Large intestine (tissue), 3 donors: Measurements from ENCODE around the gene TERC. TPM values are rescaled to one million over a fixed set of nuclear protein-coding genes. Genes with fewer than 3 reads are reported as not detected.

ENCODE experiments used
- DNase-seq, 2 donors: peaks; one replicate each; pipeline versions ENCODE4 v3.0.0 to v3.0.0-alpha.2; 2013
- H3K27ac ChIP-seq: one replicate; pipeline ENCODE4 v1.5.1; 2013; ENCODE audit warnings: low read length
- H3K27me3 ChIP-seq: 2 replicates; pipeline ENCODE4 v1.6.1; 2013; ENCODE audit warnings: low read length; ENCODE audit not compliant: control insufficient read depth, insufficient read depth
- H3K36me3 ChIP-seq: 2 replicates; pipeline ENCODE4 v1.6.1; 2013; ENCODE audit warnings: low read length; ENCODE audit not compliant: control insufficient read depth, insufficient read depth
- H3K4me1 ChIP-seq: one replicate; pipeline ENCODE4 v1.6.1; 2013; ENCODE audit warnings: low read length; ENCODE audit not compliant: control insufficient read depth, insufficient read depth
- H3K4me3 ChIP-seq: one replicate; pipeline ENCODE4 v1.5.1; 2013; ENCODE audit warnings: low read length
- H3K9me3 ChIP-seq: one replicate; pipeline ENCODE4 v1.6.1; 2013; ENCODE audit warnings: mild to moderate bottlenecking, low read depth, low read length, moderate library complexity; ENCODE audit not compliant: control insufficient read depth
- WGBS: methylation state at CpG from one replicate; pipeline ENCODE4 v1.1.5; 2013; ENCODE audit warnings: low lambda C conversion rate; ENCODE audit not compliant: insufficient coverage; 5-methylcytosine and 5-hydroxymethylcytosine counted together
- polyA plus RNA-seq: library from polyadenylated mRNA; unstranded; fragments of 120-200 nt; gene quantifications from one replicate; pipeline ENCODE4 v1.2.1, GENCODE V29; 2013

Gene TERC
- polyA plus RNA-seq, 1 donor = 1.1 TPM

GRCh38 chr3:169771497-169772304 lies 6.8 kb upstream of the TERC start:
- DNase-seq = peak; percentile 73 to 89
- peaks cover 15% of the 10 kb centered on the region for H3K36me3 ChIP-seq
- H3K4me1 ChIP-seq = peaks cover 6% of the 10 kb centered on the region
- H3K27ac ChIP-seq = peak overlapping the region; percentile 99
- peaks cover 7% of the 10 kb centered on the region for H3K9me3 ChIP-seq
- H3K4me3 ChIP-seq = peak overlapping the region; percentile 90
- H3K27me3 ChIP-seq = no peaks in the 10 kb centered on the region
- WGBS = 4% methylated on average over 5 of the region's 27 CpGs

DNA sequence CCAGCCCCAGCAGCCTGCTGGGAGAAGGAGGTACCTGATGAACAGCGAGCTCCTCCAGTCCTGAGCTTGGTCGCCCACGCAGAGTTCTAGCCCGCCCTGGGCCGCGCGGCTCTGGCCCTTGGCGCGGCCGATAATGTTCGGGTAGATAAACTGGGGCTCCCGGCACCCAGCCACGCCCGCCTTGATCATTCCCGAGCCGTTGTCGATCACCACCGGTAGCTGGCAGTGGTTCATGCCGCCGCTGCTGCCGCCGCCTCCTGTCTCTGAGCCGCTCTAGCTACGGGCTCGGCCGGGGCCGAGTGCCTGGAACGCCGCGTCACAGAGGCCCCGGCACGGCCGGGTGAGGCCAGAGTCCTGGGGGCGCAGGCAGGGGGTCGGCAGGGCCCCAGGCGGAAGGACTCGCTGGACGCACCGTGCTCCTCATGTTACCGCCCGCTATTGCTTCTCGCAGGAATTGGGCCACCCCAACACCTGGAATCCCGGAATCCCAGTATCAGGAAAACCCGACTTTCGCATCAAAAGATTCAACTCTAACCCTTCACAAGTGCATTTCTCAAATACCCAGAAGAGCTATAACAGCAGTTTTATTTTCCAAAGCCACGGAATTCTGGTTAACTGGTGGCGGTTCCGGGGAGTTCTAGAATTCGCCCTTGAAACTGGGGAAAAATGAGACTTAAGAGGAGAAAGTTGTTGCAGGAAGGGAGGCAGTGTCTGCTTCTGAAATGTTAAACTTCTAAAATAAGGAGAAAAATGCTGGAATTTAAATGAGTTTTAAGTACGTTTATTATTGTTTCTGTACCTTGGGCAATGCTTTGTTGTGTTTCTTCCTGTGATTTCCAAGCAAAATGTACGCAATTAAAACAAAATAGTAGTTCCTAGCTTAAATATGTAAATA lies 4.7 kb upstream of the TERC start, which contains the start of gene ACTRT3:
ACTRT3 (minus strand) TSS at position 275 of the 895 bp plus-strand sequence; CDS start at position 234, 41 bp downstream.
- H3K4me3 ChIP-seq = peak within 1 kb of the TSS; percentile 62
- H3K27me3 ChIP-seq = no peaks in the 10 kb centered on the region
- peak; percentile 67 to 89 for DNase-seq
- H3K27ac ChIP-seq = peak within 1 kb of the TSS; percentile 84
- H3K4me1 ChIP-seq = peaks cover 3% of the 10 kb centered on the region
- 0% methylated on average over 1 of the region's 51 CpGs for WGBS
- H3K36me3 ChIP-seq = peaks cover 2% of the 10 kb centered on the region
- H3K9me3 ChIP-seq = peaks cover 13% of the 10 kb centered on the region

DNA sequence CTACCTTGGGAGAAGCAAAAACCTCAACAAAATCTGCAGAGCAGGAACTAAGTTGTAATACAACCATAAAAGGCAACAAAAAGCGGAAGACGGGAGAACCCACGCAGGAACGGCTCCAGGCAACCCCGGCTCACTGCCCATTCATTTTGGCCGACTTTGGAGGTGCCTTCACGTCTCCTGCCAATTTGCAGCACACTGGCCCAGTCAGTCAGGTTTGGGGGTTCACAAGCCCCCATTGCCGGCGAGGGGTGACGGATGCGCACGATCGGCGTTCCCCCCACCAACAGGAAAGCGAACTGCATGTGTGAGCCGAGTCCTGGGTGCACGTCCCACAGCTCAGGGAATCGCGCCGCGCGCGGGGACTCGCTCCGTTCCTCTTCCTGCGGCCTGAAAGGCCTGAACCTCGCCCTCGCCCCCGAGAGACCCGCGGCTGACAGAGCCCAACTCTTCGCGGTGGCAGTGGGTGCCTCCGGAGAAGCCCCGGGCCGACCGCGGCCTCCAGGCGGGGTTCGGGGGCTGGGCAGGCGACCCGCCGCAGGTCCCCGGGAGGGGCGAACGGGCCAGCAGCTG lies 463 bp downstream of the TERC start:
- Histone ChIP-seq H3K27ac (peak overlapping the region; percentile 89), H3K4me1 (peaks cover 7% of the 10 kb centered on the region), H3K9me3 (peaks cover 16% of the 10 kb centered on the region), H3K36me3 (no peaks in the 10 kb centered on the region), H3K4me3 (peak overlapping the region; percentile 82), H3K27me3 (no peaks in the 10 kb centered on the region)
- no CpG with 5 or more reads among the region's 46 CpGs for WGBS
- DNase-seq = peak; percentile 27 to 81

DNA sequence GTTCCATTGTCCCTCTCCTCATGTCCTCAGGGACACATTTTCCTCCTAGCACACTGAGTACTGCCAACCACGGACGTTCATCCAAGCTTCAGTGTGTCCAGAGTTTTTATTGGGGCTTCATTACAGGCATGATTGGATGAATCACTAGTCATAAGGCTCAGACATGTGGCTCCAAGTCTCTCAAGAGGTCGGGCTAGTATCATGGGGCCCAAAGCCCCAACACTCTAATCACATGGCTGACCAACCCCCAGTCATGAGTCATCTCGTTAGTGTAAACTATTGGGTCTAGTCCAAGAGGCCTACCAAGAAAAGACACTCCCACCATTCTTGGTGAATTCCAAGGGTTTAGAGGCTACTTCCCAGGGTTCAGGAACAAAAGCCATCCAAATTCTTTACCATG lies 4.4 kb downstream of the TERC start:
- Histone ChIP-seq H3K36me3 (no peaks in the 10 kb centered on the region), H3K27ac (no peak overlapping the region), H3K4me3 (no peak overlapping the region), H3K9me3 (peaks cover 5% of the 10 kb centered on the region), H3K27me3 (no peaks in the 10 kb centered on the region), H3K4me1 (peaks cover 7% of the 10 kb centered on the region)
- WGBS = no CpG with 5 or more reads among the region's 4 CpGs
- peak in 1 of 2 donors; percentile 53 for DNase-seq

DNA sequence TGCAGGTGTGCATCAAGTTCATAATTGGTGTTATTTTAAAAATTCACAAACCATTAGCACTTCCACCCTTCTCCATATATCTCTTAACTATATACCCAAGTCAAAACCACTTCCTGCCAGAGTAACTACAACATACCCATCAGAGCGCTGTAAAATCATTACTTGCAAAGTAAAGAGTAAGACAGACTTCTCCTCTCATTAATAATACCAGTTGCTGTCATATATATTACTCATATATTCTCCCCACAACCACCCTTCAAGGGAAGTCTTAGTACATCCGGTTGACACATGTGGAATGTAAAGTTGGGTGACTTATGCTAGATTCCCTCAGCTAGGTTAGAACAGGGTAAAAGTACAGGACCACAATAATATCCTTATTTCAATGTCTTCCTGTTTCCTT lies 5.6 kb downstream of the TERC start:
- Histone ChIP-seq H3K36me3 (no peaks in the 10 kb centered on the region), H3K4me1 (peaks cover 9% of the 10 kb centered on the region), H3K4me3 (no peak overlapping the region), H3K9me3 (peaks cover 3% of the 10 kb centered on the region), H3K27me3 (no peaks in the 10 kb centered on the region), H3K27ac (no peak overlapping the region)
- WGBS = no CpG with 5 or more reads among the region's 2 CpGs
- DNase-seq = no peak

- H3K4me1 ChIP-seq = peaks cover 3% of the 10 kb centered on the region
- H3K27me3 ChIP-seq = no peaks in the 10 kb centered on the region
- no peak overlapping the region for H3K27ac ChIP-seq
- WGBS = 50% methylated on average over 3 of the region's 5 CpGs
- H3K36me3 ChIP-seq = no peaks in the 10 kb centered on the region
- H3K4me3 ChIP-seq = no peak overlapping the region
- peaks cover 3% of the 10 kb centered on the region for H3K9me3 ChIP-seq
- no peak for DNase-seq
Measured at GRCh38 chr3:169758359-169758994, 6.4 kb downstream of the TERC start.

GRCh38 chr3:169755488-169755887 lies 9.4 kb downstream of the TERC start:
- Histone ChIP-seq H3K4me1 (peaks cover 3% of the 10 kb centered on the region), H3K27ac (no peak overlapping the region), H3K27me3 (no peaks in the 10 kb centered on the region), H3K36me3 (no peaks in the 10 kb centered on the region), H3K4me3 (no peak overlapping the region), H3K9me3 (no peaks in the 10 kb centered on the region)
- DNase-seq = no peak
- WGBS = 100% methylated on average over 1 of the region's 2 CpGs

DNA sequence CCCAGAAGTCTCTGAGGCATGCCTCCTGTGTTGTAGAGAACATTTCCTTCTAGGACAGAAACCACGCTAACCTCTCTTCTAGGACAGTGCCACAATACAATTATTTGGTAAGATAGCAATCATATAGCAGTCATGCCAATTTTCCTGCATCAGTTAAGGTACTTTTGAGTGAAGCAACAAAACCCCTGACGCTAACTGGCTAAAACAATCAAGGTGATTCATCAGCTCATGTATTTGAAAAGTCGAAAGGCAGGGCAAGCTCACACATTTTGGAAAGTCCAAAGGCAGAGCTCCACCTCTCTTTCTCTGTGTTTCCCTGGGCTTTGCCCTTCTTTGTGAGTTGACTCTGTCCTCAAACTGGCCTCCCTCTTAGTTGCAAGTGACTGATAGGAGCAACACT lies 10.1 kb downstream of the TERC start:
- Histone ChIP-seq H3K4me3 (no peak overlapping the region), H3K27me3 (no peaks in the 10 kb centered on the region), H3K9me3 (no peaks in the 10 kb centered on the region), H3K27ac (no peak overlapping the region), H3K36me3 (no peaks in the 10 kb centered on the region), H3K4me1 (peaks cover 3% of the 10 kb centered on the region)
- WGBS = no CpG with 5 or more reads among the region's 3 CpGs
- DNase-seq = no peak

DNA sequence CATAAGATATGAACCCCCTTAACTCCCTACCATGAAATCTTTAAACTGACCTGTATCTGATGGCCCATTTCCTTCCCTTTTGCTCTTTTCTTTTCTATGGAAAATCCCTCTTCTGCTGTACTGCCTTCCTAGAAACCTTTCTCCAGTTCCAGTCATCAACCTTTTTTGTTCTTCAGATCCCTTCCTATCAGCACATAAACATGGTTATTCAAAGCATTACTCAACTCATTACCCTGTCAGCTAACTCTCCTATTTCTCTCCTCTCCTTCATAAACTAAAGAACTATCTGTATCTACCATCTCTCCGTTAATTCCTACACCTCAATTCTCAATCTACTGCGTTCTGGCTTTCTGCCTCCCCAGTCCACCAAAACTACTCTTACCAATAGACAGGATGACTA lies 13.0 kb downstream of the TERC start:
- H3K36me3 ChIP-seq = no peaks in the 10 kb centered on the region
- no peaks in the 10 kb centered on the region for H3K9me3 ChIP-seq
- DNase-seq = no peak
- H3K27ac ChIP-seq = no peak overlapping the region
- WGBS = 73% methylated on average over 2 of the region's 2 CpGs
- peaks cover 4% of the 10 kb centered on the region for H3K27me3 ChIP-seq
- no peak overlapping the region for H3K4me3 ChIP-seq
- peaks cover 3% of the 10 kb centered on the region for H3K4me1 ChIP-seq

- no peak overlapping the region for H3K27ac ChIP-seq
- H3K4me3 ChIP-seq = no peak overlapping the region
- no peak for DNase-seq
- 23% methylated on average over 2 of the region's 2 CpGs for WGBS
- no peaks in the 10 kb centered on the region for H3K9me3 ChIP-seq
- H3K36me3 ChIP-seq = no peaks in the 10 kb centered on the region
- peaks cover 3% of the 10 kb centered on the region for H3K4me1 ChIP-seq
- peaks cover 4% of the 10 kb centered on the region for H3K27me3 ChIP-seq
Measured at GRCh38 chr3:169750665-169751064, 14.2 kb downstream of the TERC start.
